ENCODE measurements around the gene MAP3K15.

GRCh38 chrX:19496711-19497110 lies 18.6 kb downstream of the MAP3K15 start:
- TF ChIP-seq CTCF (conservative IDR thresholded peaks at IDR 0.05; ENCODE audit: low read depth, low read length), result no peak
- TF ChIP-seq EZH2 (IDR thresholded peaks at IDR 0.05; ENCODE audit: low read length, unreplicated experiment), result no peak
- TF ChIP-seq EZH2phosphoT487 (IDR thresholded peaks at IDR 0.05; ENCODE audit: borderline replicate concordance, low read length), result no peak
